Brain pericyte (primary cell): ENCODE results near the gene ZNF410.
"Not testable (repeated sequence)": the region's sequence is repeated elsewhere in the genome, so short reads cannot be mapped to it uniquely, and the experiment has no call there.

Experiments used
- DNase-seq: peaks from one replicate; pipeline ENCODE4 v3.0.0-alpha.2; 2012; ENCODE audit warnings: low read depth, low spot score

The ZNF410 gene

GRCh38 chr14:73886449-73887317 lies at the start of gene ZNF410:
TSS of gene ZNF410 (plus strand) at chr14:73886859. CDS start at chr14:73892176, 5,317 bp downstream.
- DNase-seq = peak; percentile 86

- not testable (repeated sequence) for DNase-seq
Measured at GRCh38 chr14:73838293-73839034, 48.2 kb upstream of the ZNF410 start.

DNA sequence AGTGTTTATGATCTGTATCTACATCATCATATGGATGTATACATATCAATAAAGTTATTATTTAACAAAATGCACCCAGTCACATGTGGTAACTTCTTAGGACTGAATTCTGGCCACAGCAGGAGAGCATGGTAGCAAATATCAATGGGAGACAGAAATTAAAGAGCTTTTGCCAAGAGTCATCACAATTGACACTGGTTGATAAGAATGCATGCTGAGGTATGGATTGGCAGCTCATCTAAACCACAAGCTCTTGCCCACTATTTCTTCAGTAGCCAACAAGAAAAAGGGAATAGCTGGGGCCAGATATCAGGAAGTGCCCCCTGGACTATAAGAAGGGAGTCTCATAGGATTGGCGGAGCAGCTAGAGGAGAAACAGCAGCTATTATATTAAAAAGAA lies 44.5 kb upstream of the ZNF410 start:
- no peak for DNase-seq

DNA sequence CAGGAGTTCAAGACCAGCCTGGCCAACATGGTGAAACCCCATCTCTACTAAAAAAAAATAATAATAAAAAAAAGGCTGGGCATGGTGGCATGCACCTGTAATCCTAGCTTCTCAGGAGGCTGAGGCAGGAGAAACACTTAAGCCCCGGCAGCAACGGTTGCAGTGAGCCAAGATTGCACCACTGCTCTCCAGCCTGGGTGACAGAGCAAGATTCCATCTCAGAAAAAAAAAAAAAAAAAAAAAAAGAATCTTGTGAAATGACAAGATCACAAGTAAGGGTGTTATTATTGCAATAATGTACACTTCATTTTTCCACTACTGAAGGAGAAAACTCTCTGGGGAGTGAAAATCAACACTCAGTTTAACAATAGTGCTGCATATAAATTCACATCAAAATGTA lies 43.8 kb upstream of the ZNF410 start:
- no peak for DNase-seq

DNA sequence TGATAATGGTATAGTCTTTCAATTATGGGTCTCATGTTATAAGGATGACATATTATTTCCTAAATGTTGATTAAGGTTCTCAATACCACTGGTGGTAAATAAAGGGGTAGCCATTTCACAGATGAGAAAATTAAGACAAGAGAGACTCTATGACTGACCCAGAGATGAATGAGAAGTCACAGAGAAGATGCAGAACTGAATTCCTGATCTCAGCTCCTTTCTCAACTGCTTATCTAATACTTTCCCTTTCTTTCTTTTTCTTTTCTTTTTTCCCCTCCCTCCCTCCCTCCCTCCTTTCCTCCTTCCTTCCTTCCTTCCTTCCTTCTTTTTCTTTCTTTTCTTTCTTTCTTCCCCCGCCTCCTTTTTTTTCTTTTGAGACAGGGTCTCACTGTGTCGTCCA lies 43.4 kb upstream of the ZNF410 start:
- no peak for DNase-seq

- DNase-seq = no peak
Measured at GRCh38 chr14:73846947-73847346, 39.7 kb upstream of the ZNF410 start.

DNA sequence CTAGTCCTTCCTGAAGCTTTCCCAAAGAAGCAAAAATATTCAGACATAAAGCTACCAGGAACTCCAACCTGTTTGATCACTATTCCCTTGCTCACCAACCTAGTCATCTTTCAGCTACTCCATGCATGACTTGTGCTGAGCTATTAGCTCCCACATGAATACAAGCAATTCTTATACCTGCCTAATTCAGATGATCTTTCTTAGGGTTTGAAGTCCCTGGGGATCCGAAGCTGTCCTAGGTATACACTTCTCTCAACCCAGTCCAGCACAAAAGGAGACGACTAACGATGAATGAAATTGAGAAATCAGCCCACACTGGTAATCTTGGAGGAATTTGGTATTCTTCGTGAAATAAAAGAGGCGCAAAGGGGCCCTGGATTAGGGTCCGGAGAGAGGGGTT lies 35.7 kb upstream of the ZNF410 start:
- DNase-seq = no peak

DNA sequence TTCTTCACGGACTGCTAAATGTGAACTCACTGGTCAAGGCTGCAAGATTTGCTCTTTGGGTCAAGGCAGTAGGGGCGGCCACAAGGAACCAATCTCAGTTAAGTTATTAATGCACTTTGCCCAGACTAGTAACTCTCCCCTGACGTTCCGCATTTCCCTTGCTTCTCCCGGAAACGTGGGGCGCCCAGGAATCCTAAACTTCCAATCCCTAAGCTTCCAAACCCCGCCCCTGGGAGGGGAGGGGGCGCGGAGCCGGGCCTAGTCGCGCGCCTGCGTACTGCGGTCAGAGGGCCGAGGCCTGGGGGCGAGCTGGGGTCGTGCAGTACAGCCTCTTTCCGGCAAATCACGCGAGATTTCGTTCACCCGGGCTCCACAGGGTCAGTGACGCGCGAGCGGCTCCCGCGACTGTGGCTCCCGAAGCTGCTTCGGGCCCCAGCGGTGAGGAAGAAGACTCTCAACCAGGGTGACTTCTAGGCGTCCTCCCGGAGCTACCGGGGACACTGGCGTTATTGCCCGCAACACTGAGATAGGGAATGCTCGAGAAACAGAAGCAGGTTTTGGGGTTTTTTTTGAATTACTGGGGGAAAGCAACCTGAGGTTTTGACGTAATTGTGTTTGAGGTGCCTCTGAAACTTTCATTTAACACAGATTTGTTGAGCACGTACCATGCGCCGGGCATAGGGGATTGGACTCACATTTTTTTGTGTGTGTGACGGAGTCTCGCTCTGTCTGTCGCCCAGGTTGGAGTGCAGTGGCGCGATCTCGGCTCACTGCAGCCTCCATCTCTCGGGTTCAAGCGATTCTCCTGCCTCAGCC lies 34.9 kb upstream of the ZNF410 start, which contains the start of gene PTGR2:
Gene PTGR2 (plus strand): TSS at position 265 of the 816 bp plus-strand sequence. CDS start 7,032 bp downstream, outside the sequence.
- DNase-seq = peak; percentile 87

GRCh38 chr14:73859145-73859544 lies 27.5 kb upstream of the ZNF410 start:
- DNase-seq = no peak

DNA sequence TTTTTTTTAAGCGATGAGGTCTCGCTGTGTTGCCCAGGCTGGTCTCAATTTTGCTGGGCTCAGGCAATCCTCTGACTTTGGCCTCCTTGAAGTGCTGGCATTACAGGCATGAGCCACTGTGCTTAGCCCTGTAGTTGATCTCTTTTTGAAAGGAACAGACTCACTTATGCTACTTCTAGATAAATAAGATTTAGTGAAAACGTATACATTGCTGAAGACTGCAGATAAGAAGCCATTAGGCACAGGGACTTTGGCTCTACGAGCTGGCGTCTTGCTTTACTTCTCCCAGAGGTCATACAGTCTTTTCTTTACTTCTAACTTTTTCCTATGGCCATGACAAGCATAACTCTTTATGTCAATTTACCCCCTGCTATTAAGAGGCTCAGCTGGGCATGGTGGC lies 25.6 kb upstream of the ZNF410 start:
- no peak for DNase-seq

DNA sequence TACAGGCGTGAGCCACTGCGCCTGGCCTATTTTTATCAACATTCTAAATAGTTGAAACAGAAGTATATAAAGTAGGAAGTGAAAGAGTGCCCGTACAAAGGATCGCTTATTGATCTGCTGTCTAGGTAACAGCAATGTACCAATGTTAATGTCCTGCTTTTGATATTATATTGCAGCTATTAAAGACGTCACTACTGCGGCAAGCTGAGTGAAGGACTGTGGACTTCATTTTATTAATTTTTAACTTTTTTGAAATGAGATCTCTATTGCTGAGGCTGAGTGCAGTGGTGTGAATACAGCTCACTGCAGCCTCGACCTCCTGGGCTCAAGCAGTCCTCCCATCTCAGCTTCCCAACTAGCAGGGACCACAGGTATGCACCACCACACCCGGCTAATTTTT lies 24.2 kb upstream of the ZNF410 start:
- no peak for DNase-seq

DNA sequence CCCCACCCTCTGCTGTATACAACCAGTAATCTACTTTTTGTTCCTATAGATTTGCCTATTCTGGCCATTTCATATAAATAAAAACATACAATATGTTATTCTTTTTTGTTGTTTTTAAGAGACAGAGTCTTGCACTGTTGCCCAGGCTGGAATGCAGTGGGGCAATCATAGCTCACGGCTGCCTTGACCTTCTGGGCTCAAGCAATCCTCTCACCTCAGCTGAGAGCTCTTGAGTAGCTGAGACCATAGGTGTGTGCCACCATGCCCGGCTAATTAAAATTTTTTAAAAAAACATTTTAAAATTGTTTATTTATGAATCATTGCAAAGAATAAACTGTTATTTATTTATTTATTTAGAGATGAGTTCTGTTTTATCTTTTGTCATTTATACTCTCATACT lies 23.4 kb upstream of the ZNF410 start:
- no peak for DNase-seq

- DNase-seq = no peak
Measured at GRCh38 chr14:73865534-73866113, 21.0 kb upstream of the ZNF410 start.

DNA sequence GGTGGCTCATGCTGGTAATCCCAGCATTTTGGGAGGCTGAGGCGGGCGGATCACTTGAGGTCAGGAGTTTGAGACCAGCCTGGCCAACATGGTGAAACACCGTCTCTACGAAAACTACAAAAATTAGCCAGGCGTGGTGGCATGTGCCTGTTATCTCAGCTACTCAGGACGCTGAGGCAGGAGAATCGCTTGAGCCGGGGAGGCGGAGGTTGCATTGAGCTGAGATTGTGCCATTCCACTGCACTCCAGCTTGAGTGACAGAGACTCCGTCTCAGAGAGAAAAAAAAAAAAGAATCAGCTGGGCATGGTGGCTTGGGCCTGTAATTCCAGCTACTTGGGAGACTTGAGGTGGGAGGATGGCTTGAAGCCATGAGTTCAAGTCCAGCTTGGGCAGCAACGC lies 16.9 kb upstream of the ZNF410 start:
- not testable (repeated sequence) for DNase-seq

- no peak for DNase-seq
Measured at GRCh38 chr14:73870525-73871235, 16.0 kb upstream of the ZNF410 start.

GRCh38 chr14:73873660-73874059 lies 13.0 kb upstream of the ZNF410 start:
- DNase-seq = no peak

DNA sequence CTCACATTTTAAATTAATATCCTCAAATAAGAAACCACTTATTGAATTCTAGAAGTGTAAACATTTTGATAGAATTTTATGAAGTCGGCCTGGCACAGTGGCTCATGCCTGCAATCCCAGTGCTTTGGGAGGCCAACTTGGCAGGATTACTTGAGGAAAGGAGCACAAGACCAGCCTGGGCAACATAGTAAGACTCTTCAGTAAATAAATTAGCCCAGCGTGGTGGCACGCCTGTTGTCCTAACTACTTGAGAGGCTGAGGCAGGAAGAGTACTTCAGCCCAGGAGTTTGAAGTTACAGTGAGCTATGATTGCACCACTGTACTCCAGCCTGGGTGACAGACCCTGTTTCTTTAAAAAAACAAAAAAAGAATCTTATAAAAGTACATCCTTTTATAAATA lies 8.9 kb upstream of the ZNF410 start:
- DNase-seq = no peak

GRCh38 chr14:73878436-73878835 lies 8.2 kb upstream of the ZNF410 start:
- no peak for DNase-seq

DNA sequence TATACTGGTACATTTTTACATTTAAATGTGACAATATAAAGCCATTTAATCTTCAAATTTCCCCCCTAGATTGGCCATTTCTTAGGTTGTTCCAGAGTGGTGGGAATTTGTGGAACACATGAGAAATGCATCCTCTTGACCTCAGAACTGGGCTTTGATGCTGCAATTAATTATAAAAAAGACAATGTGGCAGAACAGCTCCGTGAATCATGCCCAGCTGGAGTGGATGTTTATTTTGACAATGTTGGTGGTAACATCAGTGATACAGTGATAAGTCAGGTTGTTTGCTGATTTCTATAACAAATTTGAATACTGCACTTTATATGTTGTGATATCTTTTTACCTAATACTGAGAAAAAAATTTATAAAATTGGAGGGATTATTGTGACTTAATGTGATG lies 7.6 kb upstream of the ZNF410 start:
- DNase-seq = no peak

DNA sequence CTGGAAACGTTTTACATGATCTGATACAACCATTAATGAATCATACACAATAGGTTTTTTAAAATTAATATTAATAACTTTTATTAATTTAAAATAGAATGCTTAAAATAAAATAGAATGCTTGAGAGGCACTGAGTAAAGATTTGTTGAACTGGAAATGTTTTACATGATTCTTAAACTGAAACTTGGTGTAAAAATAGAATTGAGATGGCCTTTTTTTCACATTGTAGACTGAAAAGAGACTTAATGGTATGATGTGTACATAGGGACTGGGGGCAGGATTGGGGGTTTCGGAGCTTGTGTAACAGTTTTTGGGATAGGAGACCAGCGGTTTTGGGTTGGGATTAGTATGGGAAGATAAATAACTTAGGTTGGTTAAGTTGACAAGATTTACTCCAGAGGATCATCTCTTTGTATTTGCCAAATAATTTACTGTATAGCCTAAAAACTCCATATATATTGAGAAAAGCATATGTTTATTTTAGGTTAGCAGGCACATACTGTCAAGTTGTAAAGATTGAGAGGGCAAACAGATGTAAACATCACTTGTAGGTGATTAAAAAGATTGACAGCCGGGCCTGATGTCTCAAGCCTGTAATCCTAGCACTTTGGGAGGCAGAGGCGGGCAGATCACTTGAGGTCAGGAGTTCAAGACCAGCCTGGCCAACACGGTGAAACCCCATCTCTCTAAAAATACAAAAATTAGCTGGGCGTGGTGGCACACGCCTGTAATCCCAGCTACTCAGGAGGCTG lies 2.0 kb upstream of the ZNF410 start:
- no peak for DNase-seq
